Measurements from ENCODE around the gene LRFN5.
"Not testable (repeated sequence)": the region's sequence is repeated elsewhere in the genome, so short reads cannot be mapped to it uniquely, and the experiment has no call there.

Gene LRFN5

DNA sequence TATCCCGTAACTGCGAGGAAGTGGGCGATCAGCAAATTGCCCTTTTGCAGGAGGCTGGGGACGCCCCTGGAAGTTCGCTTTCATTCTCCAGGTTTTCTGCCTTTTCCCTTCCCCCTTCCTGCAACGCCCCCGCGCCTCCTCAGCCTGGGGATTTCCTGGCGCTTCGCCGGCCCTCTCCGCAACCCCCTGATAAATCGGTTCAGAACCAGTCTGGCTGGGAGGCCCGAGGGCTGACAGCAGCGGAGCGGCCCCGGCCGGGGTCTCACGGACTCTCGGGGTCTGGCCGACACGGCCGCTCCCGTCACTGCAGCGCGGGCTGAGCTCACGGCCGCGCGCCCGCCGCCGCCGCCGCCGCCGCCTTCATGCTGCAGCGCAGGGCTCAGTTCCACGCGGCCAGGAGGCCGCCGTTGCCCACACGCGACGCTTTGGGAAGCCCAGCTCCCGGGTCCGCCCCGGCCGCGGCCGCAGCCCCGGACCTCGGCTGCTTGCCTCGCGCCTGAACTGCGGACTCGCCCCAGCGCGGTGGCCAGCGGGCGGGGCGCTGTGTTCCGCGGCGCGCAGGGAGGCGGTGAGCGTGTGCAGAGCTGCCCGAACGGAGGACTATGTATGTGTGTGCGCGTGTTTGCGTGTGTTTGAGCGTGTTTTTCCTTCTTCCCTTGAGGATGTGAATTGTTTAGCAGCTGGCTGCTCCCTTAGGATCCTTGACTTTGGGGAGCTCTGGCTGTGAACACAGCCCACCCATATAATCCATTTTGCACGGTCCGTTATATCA lies at the start of gene LRFN5:
Gene LRFN5, plus strand, starts transcription at position 345 of the 772 bp plus-strand sequence.
- DNase-seq, result no peak
- in situ Hi-C loops (cut with HindIII; ENCODE audit: low pct_ligation_motif_present, low pct_unique_long_range_greater_than_20kb, low sequenced_read_pairs), result no loop called here

DNA sequence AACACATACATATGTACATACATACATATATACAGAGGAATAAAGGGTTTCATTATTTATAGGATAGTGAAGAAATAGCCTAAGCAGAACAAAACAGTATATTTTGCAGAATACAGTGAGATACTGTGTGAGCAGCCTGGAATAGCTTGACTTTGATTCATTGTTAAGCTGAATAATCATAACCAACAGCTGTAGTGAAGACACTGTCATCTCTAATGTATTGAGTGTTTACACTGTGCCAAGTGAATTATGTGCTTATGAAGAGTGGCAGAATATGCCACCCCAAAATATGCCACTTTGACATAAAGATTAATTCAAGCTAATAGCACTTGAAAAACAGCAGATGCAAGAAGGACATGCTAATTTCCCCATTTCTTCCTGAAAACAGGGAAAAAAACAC lies 48.2 kb upstream of the LRFN5 start:
- no peak for DNase-seq
- in situ Hi-C loops (cut with HindIII; ENCODE audit: low pct_ligation_motif_present, low pct_unique_long_range_greater_than_20kb, low sequenced_read_pairs), result no loop called here

DNA sequence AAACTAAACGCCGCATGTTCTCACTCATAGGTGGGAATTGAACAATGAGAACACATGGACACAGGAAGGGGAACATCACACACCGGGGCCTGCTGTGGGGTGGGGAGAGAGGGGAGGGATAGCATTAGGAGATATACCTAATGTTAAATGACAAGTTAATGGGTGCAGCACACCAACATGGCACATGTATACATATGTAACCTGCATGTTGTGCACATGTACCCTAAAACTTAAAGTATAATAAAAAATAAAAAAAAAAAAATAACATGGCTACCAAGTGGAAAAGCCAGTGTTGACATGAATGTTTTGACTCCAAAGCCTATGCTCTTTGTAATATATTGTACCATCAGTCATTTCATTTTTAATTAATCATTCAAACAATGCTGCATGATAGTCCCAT lies 39.8 kb upstream of the LRFN5 start:
- DNase-seq; in situ Hi-C loops (cut with HindIII; ENCODE audit: low pct_ligation_motif_present, low pct_unique_long_range_greater_than_20kb, low sequenced_read_pairs): not testable (repeated sequence)

DNA sequence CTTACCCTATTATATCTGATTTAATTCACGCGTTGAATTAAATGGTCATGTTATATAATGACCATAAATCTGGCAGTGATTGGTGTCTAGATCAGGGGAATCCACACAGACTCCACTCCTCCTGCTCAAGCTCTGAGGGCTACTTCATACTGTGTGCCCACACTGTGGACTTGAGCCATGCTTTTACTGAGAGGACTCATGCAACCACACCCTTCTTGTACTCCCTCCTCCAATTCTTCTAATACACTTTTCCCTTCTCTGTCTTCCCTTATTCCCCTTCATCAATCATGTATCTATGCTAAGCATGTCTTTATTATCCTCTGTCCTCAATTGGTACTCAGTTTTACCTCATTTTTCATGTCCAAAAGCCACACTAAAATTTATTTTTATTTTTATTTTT lies 37.7 kb upstream of the LRFN5 start:
- in situ Hi-C loops (cut with HindIII; ENCODE audit: low pct_ligation_motif_present, low pct_unique_long_range_greater_than_20kb, low sequenced_read_pairs), result no loop called here
- no peak for DNase-seq

DNA sequence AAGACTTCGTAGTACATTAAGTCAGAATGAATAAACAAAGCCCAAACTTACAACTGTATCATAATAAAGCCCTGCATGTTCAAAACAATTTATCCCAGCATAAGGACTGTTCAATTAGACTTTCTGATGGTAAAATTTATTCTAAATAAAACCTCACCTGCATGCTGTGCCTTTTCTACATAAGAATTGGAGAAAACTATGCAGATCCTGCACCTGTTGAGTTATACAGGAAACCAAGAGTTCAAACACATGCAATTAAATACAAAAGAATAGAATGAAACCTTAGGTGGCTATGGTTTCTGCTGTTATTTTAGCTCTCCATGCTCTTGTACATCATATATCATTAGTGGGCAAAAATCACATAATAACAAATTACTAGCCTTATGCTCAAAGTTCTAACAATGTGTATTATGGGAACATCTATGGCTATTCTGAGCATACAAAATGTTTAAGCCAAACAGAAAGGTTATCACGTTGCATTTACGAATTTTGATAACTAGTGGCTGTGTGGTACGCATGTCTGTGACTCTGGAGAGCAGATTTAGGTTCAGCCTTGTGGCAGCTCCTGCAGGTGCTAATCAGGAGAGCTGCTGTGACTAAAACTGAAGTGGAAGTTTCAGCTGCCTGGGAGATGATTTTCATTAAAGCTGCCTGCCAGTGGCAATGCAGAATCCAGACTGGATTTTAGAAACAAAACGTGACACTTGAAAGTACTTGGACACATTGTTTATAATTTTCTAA lies 36.1 kb upstream of the LRFN5 start:
- in situ Hi-C loops (cut with HindIII; ENCODE audit: low pct_ligation_motif_present, low pct_unique_long_range_greater_than_20kb, low sequenced_read_pairs), result no loop called here
- no peak for DNase-seq

DNA sequence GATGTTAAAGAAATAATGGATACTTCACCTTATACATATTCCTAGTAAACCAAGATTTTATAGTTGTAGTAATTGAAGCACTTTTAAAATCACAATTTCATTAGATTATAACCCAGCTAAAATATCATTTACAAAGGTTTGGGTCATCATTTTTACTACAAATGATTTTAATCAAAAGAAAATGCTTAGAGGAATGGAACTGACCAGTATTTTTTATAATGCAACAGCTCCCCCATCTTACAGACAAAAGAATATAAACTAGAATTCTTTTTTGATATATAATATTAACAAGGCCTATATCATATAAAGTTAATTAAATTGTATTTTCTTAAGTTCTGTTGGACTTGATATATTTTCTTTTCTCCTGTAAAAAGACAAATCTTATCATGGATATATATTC lies 20.4 kb upstream of the LRFN5 start:
- no peak for DNase-seq
- in situ Hi-C loops (cut with HindIII; ENCODE audit: low pct_ligation_motif_present, low pct_unique_long_range_greater_than_20kb, low sequenced_read_pairs), result no loop called here

DNA sequence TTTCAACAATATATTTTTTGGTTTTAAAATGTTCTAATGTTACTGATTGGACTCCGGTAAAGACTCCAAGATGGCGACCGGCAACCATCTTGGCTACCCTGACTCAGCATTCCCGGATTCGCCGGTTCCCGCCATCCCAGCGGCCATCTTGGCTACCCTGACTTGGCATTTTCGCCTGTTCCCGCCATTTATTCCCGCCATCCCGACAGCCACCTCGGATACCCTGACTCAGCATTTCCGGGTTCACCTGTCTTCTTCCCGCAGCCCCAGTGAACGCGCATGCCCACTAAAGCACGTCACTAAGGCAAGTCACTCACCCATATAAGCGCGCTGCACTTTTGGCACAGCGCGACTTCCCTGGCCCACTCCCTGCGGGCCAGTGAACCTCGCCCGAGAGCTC lies 9.0 kb upstream of the LRFN5 start:
- in situ Hi-C loops (cut with HindIII; ENCODE audit: low pct_ligation_motif_present, low pct_unique_long_range_greater_than_20kb, low sequenced_read_pairs), result no loop called here
- no peak for DNase-seq

DNA sequence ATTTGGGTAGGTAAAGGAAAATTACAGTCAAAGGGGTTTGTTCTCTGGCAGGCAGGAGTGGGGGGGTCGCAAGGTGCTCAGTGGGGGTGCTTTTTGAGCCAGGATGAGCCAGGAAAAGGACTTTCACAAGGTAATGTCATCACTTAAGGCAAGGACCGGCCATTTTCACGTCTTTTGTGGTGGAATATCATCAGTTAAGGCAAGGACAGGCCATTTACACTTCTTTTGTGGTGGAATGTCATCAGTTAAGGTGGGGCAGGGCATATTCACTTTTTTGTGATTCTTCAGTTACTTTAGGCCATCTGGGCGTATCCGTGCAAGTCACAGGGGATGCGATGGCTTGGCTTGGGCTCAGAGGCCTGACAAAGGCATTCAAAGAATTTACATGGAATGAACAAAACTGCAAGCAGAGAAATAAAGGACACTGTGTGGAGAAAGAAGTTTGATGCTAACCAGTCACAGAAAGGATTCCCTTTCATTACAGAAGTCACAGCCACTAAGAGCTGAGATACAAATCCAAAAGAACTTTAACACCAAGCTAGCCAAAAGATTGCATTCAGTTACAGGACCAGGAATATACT lies 6.8 kb upstream of the LRFN5 start:
- DNase-seq; in situ Hi-C loops (cut with HindIII; ENCODE audit: low pct_ligation_motif_present, low pct_unique_long_range_greater_than_20kb, low sequenced_read_pairs): not testable (repeated sequence)

DNA sequence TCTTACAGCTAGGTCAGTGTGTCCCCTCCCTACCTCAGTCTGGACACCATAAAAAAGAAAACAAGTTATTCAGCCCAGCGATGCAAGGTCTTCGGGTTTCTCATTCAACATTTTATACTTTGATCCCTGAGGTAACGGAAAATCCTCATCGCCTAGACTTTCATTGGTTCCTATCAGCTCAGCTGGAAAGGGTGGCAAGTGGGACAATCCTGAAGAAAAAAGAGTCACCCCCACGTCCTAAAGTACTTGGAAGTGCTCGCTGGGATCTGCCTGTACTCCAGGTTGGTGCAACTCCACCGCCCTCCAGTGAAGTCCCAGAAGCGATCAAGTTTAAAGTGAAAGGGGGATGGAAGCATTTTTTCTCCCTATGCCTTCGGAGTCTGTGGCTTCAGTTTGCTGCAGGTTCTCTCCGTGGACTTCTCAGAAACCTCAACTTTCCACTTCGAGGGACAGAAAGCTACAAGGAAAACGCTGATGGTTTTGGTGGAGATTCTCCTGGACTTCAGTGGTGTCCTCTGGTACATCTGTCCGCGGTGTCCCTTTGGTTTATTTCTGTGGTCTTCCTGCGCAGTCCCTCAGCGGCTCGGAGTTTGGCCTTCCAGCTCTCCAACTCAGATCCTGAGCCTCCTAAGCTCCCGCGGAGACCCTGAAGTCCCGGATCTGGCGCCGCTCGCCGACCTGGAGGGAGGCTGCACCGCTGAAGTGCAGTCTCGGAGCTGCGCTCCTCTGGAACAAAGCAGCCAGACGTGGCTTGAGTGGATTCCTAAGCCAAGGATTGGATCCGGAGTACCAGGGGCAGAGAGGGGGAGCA lies 1.8 kb upstream of the LRFN5 start:
- in situ Hi-C loops (cut with HindIII; ENCODE audit: low pct_ligation_motif_present, low pct_unique_long_range_greater_than_20kb, low sequenced_read_pairs), result no loop called here
- no peak for DNase-seq

DNA sequence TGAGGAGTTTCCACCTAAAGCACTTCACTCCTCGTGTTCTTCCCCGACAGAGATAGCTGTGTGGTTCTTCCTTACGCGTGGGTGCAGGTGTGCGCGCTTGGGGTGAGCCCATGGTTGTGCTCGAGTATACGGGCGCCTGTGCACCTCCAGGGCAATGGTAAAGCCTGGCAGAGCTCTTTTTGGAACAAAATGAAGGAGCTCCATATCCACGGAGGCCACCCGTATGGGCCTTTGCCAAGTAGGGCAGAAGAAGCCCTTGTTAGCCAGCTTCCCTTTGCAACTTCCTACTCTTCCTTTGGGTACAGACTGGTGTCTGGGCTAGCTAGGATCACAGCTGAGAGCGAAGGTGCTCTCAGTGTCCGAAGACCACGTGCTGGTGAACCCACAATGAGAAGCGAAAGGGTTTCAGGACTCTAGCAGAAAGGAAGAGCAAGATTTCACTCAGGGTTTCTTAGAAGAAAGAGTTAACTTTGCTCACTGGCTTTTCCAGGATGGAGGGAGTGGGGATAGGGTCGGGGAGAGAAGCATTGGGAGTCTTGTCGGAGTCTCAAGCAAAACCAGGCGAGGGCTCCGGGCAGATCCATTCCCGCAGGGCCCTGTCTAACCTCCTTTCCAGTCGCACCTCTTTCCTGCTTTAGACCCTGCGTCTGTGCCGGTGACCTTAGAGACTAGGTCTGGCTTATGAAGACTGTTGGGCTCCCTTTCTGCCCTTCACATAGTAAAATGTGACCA lies 960 bp upstream of the LRFN5 start:
- no peak for DNase-seq
- in situ Hi-C loops (cut with HindIII; ENCODE audit: low pct_ligation_motif_present, low pct_unique_long_range_greater_than_20kb, low sequenced_read_pairs), result no loop called here

DNA sequence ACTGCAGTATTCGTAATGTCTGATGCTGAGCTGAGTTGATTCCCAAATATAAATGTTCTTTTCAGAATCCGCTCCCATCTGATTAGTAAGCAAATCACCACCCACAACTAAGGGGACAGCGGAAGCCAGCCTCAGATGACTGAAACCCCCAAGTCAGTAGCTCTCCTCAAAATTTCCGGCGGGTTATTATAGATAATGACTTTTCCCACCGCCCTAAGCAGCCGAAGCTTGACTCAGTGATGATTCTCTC lies 469 bp upstream of the LRFN5 start:
- in situ Hi-C loops (cut with HindIII; ENCODE audit: low pct_ligation_motif_present, low pct_unique_long_range_greater_than_20kb, low sequenced_read_pairs), result no loop called here
- DNase-seq, result no peak

DNA sequence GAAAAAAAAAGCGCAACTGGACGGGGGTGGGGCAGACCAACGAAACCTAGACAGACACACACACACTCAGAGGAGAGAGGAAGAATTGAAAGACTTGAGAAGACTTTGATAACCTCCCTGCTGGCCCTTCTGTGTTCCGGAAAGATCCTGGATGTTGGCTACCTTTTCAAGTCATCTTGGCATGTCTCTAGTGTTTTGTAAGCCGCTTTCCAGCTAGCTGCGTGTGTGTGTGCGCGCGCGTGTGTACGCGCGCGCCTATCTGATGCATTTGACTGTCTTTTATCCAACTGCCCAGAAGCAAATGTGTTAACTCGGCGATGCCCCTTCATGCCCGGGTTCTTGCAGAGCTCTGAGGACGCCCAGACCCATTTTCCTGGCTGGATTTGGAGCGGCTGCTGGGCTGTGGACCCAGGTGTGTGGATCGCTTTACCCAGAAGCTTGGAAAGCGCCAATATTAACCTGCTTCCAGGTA lies 664 bp downstream of the LRFN5 start:
- no peak for DNase-seq
- in situ Hi-C loops (cut with HindIII; ENCODE audit: low pct_ligation_motif_present, low pct_unique_long_range_greater_than_20kb, low sequenced_read_pairs), result no loop called here

DNA sequence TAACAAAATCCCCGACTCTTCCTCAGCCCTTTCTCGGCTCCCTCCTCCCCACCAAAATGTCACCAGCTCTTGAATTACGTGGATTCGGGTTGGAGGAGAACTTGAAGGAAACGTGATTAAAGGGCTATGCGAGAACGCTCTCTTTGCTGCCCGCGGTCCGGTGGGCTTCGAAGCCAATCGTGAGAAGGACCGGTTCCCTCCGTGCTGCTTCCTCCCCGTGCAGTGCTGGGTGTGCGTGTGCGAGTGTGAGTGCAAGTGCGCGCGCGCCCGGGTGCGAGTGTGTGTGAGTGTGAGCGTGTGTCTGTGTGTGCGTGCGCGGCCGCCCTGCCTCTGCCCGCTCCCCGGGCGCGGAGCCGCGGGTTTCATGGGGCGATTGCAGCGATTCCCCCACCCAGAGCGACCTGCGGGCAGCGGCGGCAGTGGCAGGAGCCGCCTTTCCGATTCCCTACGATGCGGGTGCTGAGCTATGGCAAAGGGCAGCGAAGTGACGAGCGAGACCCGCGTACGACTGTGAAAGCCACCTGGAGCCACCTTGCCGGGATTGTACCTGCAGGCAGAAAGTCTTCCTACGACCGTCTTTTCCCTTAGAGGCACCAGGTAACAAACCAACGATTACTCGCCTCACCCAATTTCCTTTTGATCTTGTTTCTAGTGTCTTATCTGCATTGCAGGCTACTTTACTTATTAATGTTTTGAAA lies 1.4 kb downstream of the LRFN5 start:
- no peak for DNase-seq
- in situ Hi-C loops (cut with HindIII; ENCODE audit: low pct_ligation_motif_present, low pct_unique_long_range_greater_than_20kb, low sequenced_read_pairs), result no loop called here

DNA sequence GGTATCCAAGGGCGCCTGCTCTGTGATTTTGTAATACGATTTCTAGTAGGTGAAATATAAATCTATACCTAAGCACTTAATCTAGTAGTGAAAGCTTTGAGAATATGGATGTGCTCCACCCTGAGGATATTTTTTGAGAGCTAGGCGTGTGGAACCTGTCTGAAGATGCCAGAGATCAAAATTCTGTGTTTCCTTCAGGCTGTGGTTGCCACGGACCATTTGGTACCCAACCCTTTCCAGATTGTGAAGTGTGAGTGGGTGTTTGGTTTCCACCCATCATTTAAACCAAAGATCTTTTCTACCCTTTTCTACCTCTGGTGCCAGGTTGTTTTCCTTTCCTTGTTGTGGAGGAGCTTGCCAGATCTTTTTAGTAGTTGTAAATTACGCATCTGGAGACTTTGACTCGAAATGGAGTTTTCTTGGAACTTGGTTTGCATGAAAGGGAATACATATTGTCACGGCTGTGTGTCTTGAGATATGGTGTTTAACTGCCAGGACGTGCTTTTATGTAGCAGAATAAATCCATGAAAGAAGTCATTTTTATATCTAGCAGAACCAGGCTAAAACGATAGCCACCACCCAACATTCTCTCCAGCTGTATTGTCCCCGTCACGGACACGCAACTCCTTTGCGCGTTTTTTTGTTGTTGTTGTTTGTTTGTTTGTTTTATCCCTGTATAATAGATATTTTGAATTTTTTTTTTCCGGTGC lies 2.2 kb downstream of the LRFN5 start:
- in situ Hi-C loops (cut with HindIII; ENCODE audit: low pct_ligation_motif_present, low pct_unique_long_range_greater_than_20kb, low sequenced_read_pairs), result no loop called here

DNA sequence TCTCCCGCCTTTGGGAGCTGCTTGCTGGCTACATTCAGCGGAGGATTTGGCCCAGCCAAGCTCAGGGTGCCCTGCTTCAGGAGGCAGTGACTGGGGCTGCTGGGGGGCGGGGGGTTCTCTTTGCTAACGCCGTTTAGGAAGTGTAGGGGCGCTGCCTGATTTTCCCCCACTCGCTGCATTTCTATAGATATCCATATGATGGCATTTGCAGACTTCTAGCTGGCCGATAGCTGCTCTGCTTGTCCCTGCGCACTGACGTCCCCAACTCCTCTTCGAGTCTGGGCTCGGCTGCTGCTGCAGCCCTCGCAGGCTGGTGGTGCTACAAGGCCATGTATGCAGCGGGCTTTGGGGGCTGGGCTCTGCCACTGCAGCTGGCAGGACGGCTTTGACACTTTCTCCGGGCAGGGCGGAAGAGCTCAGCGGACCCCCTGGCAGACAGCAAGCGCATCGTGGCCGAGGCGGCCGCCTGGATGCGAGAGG lies 3.1 kb downstream of the LRFN5 start:
- no peak for DNase-seq
- in situ Hi-C loops (cut with HindIII; ENCODE audit: low pct_ligation_motif_present, low pct_unique_long_range_greater_than_20kb, low sequenced_read_pairs), result no loop called here

More for the DNA sequence above, 2.2 kb downstream of the LRFN5 start:
- DNase-seq, result no peak

DNA sequence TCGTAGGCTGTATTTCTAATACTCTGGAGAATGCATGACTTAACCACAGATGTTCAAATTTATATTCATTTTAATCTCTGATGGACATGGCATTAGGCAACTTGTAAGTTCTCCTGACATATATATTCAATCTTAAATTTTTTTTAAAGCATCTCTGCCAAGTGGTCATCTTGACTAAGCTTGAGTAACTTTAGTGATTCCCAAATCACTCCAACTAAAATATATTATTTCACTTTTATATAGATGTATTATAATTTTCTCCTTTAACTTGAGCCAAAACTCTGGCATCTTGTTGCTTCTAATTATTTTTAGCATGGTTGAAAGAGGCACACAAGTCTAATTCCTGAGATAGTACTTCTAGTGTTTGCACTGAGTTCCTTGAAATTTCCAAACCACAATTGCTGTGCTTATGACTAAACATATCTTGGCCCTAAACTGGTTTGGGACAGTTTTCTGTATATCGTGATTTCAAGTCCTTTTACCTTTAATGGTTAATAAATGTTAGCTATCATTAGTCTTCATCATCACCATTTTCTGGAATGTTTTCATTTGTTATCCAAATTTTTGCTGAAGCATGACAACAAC lies 8.4 kb downstream of the LRFN5 start:
- no peak for DNase-seq
- in situ Hi-C loops (cut with HindIII; ENCODE audit: low pct_ligation_motif_present, low pct_unique_long_range_greater_than_20kb, low sequenced_read_pairs), result no loop called here

DNA sequence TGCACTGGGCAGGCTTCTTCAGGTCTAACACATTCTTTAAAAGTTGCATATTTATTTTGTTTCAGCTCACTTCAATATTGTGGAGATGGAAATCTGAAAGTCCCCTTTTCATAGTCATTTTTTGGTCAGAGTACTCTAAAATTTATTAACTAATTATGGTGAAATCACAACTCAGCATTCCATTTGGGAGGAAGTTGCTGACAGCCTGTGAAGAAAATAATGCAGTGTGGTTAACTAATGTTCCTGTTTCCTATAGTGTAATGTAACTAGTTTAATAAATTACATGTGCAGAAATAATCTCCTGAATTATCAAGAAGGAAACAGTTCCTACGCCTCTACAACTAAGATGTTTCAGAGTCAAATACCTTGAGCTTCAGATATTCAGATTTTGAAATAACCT lies 17.1 kb downstream of the LRFN5 start:
- in situ Hi-C loops (cut with HindIII; ENCODE audit: low pct_ligation_motif_present, low pct_unique_long_range_greater_than_20kb, low sequenced_read_pairs), result no loop called here
- DNase-seq, result no peak

All from ACHN (cell line).